Rectal smooth muscle tissue (tissue), 1 donor: ENCODE results near the gene RTP4.

ENCODE experiments used
- H3K27ac ChIP-seq: one replicate; pipeline ENCODE4 v1.7.0; 2013; ENCODE audit warnings: low read depth, low read length, inconsistent platforms
- H3K27me3 ChIP-seq: one replicate; pipeline ENCODE4 v1.7.0; 2013; ENCODE audit warnings: low read length; ENCODE audit not compliant: control insufficient read depth, insufficient read depth
- H3K36me3 ChIP-seq: one replicate; pipeline ENCODE4 v1.7.0; 2013; ENCODE audit warnings: low read length; ENCODE audit not compliant: control insufficient read depth, insufficient read depth
- H3K4me1 ChIP-seq: one replicate; pipeline ENCODE4 v1.7.0; 2013; ENCODE audit warnings: low read length; ENCODE audit not compliant: control insufficient read depth, insufficient read depth
- H3K4me3 ChIP-seq: one replicate; pipeline ENCODE4 v1.7.0; 2013; ENCODE audit warnings: low read length
- H3K9ac ChIP-seq: one replicate; pipeline ENCODE4 v1.7.0; 2013; ENCODE audit warnings: low read length

The RTP4 gene

GRCh38 chr3:187342255-187342654 is 25.9 kb upstream of the RTP4 start:
- Histone ChIP-seq H3K4me1 (no peaks in the 10 kb centered on the region), H3K9ac (no peak overlapping the region), H3K4me3 (no peak overlapping the region), H3K27me3 (no peaks in the 10 kb centered on the region), H3K27ac (no peak overlapping the region), H3K36me3 (no peaks in the 10 kb centered on the region)

- Histone ChIP-seq H3K27ac (no peak overlapping the region), H3K9ac (no peak overlapping the region), H3K4me1 (no peaks in the 10 kb centered on the region), H3K27me3 (no peaks in the 10 kb centered on the region), H3K4me3 (no peak overlapping the region), H3K36me3 (no peaks in the 10 kb centered on the region)
Observed at GRCh38 chr3:187343670-187344069, 24.5 kb upstream of the RTP4 start.

GRCh38 chr3:187352581-187353575 is 15.3 kb upstream of the RTP4 start:
- H3K36me3 ChIP-seq = no peaks in the 10 kb centered on the region
- no peaks in the 10 kb centered on the region for H3K4me1 ChIP-seq
- no peak overlapping the region for H3K27ac ChIP-seq
- no peaks in the 10 kb centered on the region for H3K27me3 ChIP-seq
- H3K4me3 ChIP-seq = no peak overlapping the region
- no peak overlapping the region for H3K9ac ChIP-seq

GRCh38 chr3:187358068-187358467 is 10.1 kb upstream of the RTP4 start:
- Histone ChIP-seq H3K4me3 (no peak overlapping the region), H3K4me1 (no peaks in the 10 kb centered on the region), H3K27ac (no peak overlapping the region), H3K27me3 (no peaks in the 10 kb centered on the region), H3K36me3 (no peaks in the 10 kb centered on the region), H3K9ac (no peak overlapping the region)

GRCh38 chr3:187359798-187360486 is 8.2 kb upstream of the RTP4 start:
- Histone ChIP-seq H3K4me1 (no peaks in the 10 kb centered on the region), H3K27me3 (no peaks in the 10 kb centered on the region), H3K36me3 (no peaks in the 10 kb centered on the region), H3K27ac (no peak overlapping the region), H3K9ac (no peak overlapping the region), H3K4me3 (no peak overlapping the region)

- Histone ChIP-seq H3K27me3 (no peaks in the 10 kb centered on the region), H3K4me3 (no peak overlapping the region), H3K36me3 (no peaks in the 10 kb centered on the region), H3K4me1 (no peaks in the 10 kb centered on the region), H3K27ac (no peak overlapping the region), H3K9ac (no peak overlapping the region)
Observed at GRCh38 chr3:187360596-187360995, 7.6 kb upstream of the RTP4 start.

GRCh38 chr3:187361835-187362234 is 6.3 kb upstream of the RTP4 start:
- H3K36me3 ChIP-seq = no peaks in the 10 kb centered on the region
- no peak overlapping the region for H3K4me3 ChIP-seq
- H3K27ac ChIP-seq = no peak overlapping the region
- H3K9ac ChIP-seq = no peak overlapping the region
- no peaks in the 10 kb centered on the region for H3K4me1 ChIP-seq
- H3K27me3 ChIP-seq = no peaks in the 10 kb centered on the region

- peak overlapping the region; percentile 88 for H3K27ac ChIP-seq
- no peaks in the 10 kb centered on the region for H3K27me3 ChIP-seq
- peaks cover 7% of the 10 kb centered on the region for H3K36me3 ChIP-seq
- peak overlapping the region; percentile 66 for H3K4me3 ChIP-seq
- peak overlapping the region; percentile 42 for H3K9ac ChIP-seq
- peaks cover 8% of the 10 kb centered on the region for H3K4me1 ChIP-seq
Observed at GRCh38 chr3:187367561-187368103, 553 bp upstream of the RTP4 start.

GRCh38 chr3:187369089-187369447 is 883 bp downstream of the RTP4 start:
- Histone ChIP-seq H3K4me3 (peak overlapping the region; percentile 66), H3K27ac (peak overlapping the region; percentile 88), H3K4me1 (peaks cover 8% of the 10 kb centered on the region), H3K9ac (no peak overlapping the region), H3K27me3 (no peaks in the 10 kb centered on the region), H3K36me3 (peaks cover 7% of the 10 kb centered on the region)

- Histone ChIP-seq H3K27ac (no peak overlapping the region), H3K9ac (no peak overlapping the region), H3K4me3 (peak overlapping the region; percentile 10), H3K4me1 (peaks cover 8% of the 10 kb centered on the region), H3K27me3 (no peaks in the 10 kb centered on the region), H3K36me3 (peaks cover 7% of the 10 kb centered on the region)
Observed at GRCh38 chr3:187370051-187370450, 1.9 kb downstream of the RTP4 start.

GRCh38 chr3:187375581-187375980 is 7.4 kb downstream of the RTP4 start:
- no peak overlapping the region for H3K9ac ChIP-seq

GRCh38 chr3:187377842-187378241 is 9.7 kb downstream of the RTP4 start:
- no peak overlapping the region for H3K9ac ChIP-seq
- no peak overlapping the region for H3K27ac ChIP-seq
- peaks cover 4% of the 10 kb centered on the region for H3K36me3 ChIP-seq
- H3K27me3 ChIP-seq = no peaks in the 10 kb centered on the region
- H3K4me1 ChIP-seq = no peaks in the 10 kb centered on the region
- H3K4me3 ChIP-seq = no peak overlapping the region

More at GRCh38 chr3:187375581-187375980, 7.4 kb downstream of the RTP4 start:
- H3K4me1 ChIP-seq = no peaks in the 10 kb centered on the region
- H3K27me3 ChIP-seq = no peaks in the 10 kb centered on the region
- H3K4me3 ChIP-seq = no peak overlapping the region
- peaks cover 10% of the 10 kb centered on the region for H3K36me3 ChIP-seq
- no peak overlapping the region for H3K27ac ChIP-seq
